Activated naive CD8-positive, alpha-beta T cell (primary cell): ENCODE data around the gene SLC16A10.
A peak's percentile ranks its signal among the peaks of the same experiment; 100 is the strongest.
"Not testable (repeated sequence)": the region's sequence is repeated elsewhere in the genome, so short reads cannot be mapped to it uniquely, and the experiment has no call there.

Source experiments
- H3K27ac Mint-ChIP-seq: one replicate; pipeline ENCODE4 v1.8.0; 2021; ENCODE audit warnings: mixed read lengths
- H3K27me3 Mint-ChIP-seq: one replicate; pipeline ENCODE4 v1.8.0; 2021; ENCODE audit warnings: mixed read lengths
- H3K36me3 Mint-ChIP-seq: one replicate; pipeline ENCODE4 v1.8.0; 2021; ENCODE audit warnings: mixed read lengths
- H3K4me1 Mint-ChIP-seq: one replicate; pipeline ENCODE4 v1.8.0; 2021; ENCODE audit warnings: low read depth, mixed read lengths
- H3K4me3 Mint-ChIP-seq: one replicate; pipeline ENCODE4 v1.8.0; 2021; ENCODE audit warnings: mild to moderate bottlenecking, mixed read lengths
- H3K9me3 Mint-ChIP-seq: one replicate; pipeline ENCODE4 v1.8.0; 2021; ENCODE audit warnings: low read depth, mixed read lengths

The SLC16A10 gene

DNA sequence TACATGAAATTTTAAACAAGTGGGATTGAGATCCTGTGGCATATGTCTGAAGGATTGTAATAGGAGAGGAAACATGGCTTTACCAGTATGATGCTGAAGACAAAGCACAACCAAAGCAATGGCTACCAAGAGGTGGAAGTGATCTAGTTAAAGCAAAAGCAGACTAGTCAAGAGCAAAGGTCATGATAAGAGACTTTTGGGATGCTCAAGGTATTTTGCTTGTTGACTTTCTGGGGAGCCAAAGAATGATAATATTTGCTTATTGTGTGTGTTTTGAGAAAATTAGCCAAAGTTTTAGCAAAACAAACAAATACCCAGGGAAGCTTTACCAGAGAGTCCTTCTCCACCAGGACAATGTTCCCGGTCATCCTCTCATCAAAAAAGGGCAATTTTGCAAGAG lies 20.3 kb downstream of the SLC16A10 start:
- H3K27ac Mint-ChIP-seq: no peak overlapping the region

DNA sequence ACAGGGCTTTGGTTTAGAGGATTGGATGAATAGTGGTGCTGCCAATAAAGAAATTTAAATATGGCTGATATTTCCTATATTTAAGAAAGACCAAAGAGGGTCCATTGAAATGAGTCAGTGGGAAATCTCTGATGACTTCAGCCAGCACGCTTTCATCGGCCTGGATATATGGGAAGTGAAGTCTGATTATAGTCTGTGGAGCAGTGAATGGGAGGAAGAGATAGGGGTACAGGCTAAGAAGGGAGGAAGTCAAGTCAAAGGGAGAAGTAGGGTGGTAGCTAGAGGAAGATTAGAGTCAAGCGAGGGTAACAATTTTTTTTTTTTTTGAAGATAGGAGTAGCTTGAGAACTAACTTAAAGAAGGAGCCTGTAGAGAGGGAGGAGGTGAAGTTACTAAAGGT lies 22.7 kb downstream of the SLC16A10 start:
- H3K36me3 Mint-ChIP-seq: peaks cover 19% of the 10 kb centered on the region
- peaks cover 4% of the 10 kb centered on the region for H3K9me3 Mint-ChIP-seq
- H3K4me1 Mint-ChIP-seq: peaks cover 40% of the 10 kb centered on the region
- no peak overlapping the region for H3K27ac Mint-ChIP-seq
- H3K27me3 Mint-ChIP-seq: no peaks in the 10 kb centered on the region
- no peak overlapping the region for H3K4me3 Mint-ChIP-seq

More for the DNA sequence above, 20.3 kb downstream of the SLC16A10 start:
- Mint-ChIP-seq H3K36me3 (peaks cover 28% of the 10 kb centered on the region), H3K9me3 (peaks cover 4% of the 10 kb centered on the region), H3K4me3 (no peak overlapping the region), H3K27me3 (no peaks in the 10 kb centered on the region), H3K4me1 (peaks cover 32% of the 10 kb centered on the region)

GRCh38 chr6:111113336-111114086 lies 26.2 kb downstream of the SLC16A10 start:
- peaks cover 10% of the 10 kb centered on the region for H3K9me3 Mint-ChIP-seq
- H3K27me3 Mint-ChIP-seq: no peaks in the 10 kb centered on the region
- peak overlapping the region; percentile 75 for H3K4me3 Mint-ChIP-seq
- H3K36me3 Mint-ChIP-seq: peaks cover 11% of the 10 kb centered on the region
- H3K27ac Mint-ChIP-seq: peak overlapping the region; percentile 95
- peaks cover 42% of the 10 kb centered on the region for H3K4me1 Mint-ChIP-seq

DNA sequence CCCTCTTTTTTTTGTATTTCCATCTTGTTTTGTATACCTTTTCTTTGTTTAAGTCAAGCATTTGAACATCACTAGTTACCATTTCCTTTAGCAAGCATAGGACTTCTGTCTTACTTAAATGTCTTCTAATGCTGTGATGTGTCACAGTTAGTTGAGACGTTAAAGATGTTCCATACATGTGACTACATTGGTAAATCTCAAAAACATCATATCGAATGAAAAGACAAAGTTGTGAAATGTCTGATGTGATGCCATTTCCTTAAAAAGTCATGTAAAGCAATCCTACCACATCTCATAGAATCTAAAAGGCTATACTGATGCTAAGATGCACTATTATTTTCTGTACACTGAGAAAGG lies 26.8 kb downstream of the SLC16A10 start:
- Mint-ChIP-seq H3K27me3 (no peaks in the 10 kb centered on the region), H3K4me1 (peaks cover 42% of the 10 kb centered on the region), H3K27ac (peak overlapping the region; percentile 95), H3K4me3 (peak overlapping the region; percentile 75), H3K9me3 (peaks cover 10% of the 10 kb centered on the region), H3K36me3 (peaks cover 14% of the 10 kb centered on the region)

GRCh38 chr6:111114482-111114881 lies 27.2 kb downstream of the SLC16A10 start:
- H3K4me3 Mint-ChIP-seq: no peak overlapping the region

DNA sequence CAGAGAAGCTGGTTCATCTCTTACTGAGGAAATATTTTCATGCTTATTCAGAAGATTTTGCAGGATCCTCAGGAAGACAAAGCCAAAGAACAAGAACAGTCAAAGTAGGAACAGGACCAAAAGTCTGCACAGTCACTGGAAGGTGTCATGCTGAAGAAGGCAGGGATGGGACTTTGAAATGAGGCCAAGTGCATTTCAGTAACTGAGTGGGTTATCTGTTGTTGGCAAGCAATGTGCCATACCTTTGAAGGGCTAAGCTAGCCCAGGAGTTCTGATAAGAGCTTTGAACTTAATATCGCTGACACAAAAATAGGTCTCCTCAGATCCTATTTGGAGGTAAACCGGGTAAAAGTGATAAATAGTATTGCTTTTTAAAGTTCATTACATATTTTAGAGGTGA lies 31.5 kb downstream of the SLC16A10 start:
- Mint-ChIP-seq H3K9me3 (peaks cover 6% of the 10 kb centered on the region), H3K27me3 (no peaks in the 10 kb centered on the region), H3K4me1 (peaks cover 34% of the 10 kb centered on the region), H3K27ac (no peak overlapping the region), H3K36me3 (peaks cover 7% of the 10 kb centered on the region), H3K4me3 (no peak overlapping the region)

More at GRCh38 chr6:111114482-111114881, 27.2 kb downstream of the SLC16A10 start:
- Mint-ChIP-seq H3K36me3 (peaks cover 14% of the 10 kb centered on the region), H3K27me3 (no peaks in the 10 kb centered on the region), H3K27ac (no peak overlapping the region), H3K4me1 (peaks cover 42% of the 10 kb centered on the region), H3K9me3 (peaks cover 10% of the 10 kb centered on the region)

DNA sequence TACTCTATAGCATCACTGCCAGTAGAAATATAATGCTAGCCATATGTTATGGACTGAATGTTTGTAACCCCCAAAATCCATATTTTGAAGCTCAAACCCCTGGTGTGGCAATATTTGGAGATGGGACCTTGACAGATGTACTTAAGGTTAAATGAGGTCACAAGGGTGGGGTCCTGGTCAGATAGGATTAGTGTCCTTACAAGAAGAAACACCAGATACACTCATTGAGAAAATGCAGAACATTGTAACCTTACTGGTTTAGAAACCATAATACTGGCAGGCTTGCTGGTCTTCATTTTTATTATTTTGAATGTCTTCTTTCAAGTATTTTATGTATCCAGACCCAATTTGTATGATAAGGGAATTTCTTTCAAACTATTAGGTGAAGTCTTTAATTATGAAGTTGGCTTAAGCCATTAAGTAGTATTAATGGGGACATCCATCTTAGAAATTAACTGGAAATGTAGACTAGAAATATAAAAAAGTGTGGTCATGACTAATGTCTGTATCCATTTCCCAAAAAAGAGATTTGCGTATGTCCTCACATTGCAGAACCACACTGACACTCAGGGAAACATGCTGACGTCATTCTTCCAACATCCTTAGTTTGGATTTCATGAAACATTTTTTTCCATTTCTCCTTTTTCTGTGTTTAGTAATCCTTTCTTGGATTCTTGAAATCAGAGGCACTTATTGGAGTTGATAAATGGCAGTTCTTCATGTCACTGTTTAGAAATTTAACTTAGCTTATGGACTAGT lies 32.4 kb downstream of the SLC16A10 start:
- Mint-ChIP-seq H3K27me3 (no peaks in the 10 kb centered on the region), H3K9me3 (peaks cover 6% of the 10 kb centered on the region), H3K4me3 (no peak overlapping the region), H3K36me3 (peaks cover 7% of the 10 kb centered on the region), H3K27ac (no peak overlapping the region), H3K4me1 (peaks cover 33% of the 10 kb centered on the region)

DNA sequence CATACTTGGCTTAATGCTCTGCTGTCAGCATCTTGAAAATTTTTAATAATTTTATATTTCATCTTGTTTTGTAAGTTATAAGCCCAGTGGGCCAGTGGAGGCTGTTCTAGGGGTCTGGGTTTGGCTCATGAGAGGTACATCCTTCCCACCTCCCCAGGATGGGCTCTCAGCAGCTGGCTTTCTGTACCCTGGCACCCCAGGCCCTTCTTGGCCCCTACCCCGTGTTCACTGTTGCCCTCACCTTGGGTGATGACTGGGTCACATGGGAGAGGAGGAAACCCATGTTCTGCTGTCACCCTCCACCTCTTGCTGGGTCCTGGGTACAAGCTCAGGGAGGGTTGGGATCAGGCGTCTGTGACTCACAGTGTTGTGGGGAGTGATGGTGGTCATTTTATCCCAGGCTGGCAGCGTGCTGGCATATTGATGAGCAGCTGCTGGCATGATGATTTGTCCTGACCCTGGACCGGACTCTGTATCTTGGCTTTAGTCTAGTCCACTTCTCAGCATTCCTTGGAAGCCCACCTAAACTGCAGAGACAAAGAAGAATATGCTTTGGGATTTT lies 34.6 kb downstream of the SLC16A10 start:
- H3K27ac Mint-ChIP-seq: peak overlapping the region; percentile 56
- no peaks in the 10 kb centered on the region for H3K9me3 Mint-ChIP-seq
- no peak overlapping the region for H3K4me3 Mint-ChIP-seq
- peaks cover 2% of the 10 kb centered on the region for H3K36me3 Mint-ChIP-seq
- peaks cover 24% of the 10 kb centered on the region for H3K4me1 Mint-ChIP-seq
- H3K27me3 Mint-ChIP-seq: no peaks in the 10 kb centered on the region

DNA sequence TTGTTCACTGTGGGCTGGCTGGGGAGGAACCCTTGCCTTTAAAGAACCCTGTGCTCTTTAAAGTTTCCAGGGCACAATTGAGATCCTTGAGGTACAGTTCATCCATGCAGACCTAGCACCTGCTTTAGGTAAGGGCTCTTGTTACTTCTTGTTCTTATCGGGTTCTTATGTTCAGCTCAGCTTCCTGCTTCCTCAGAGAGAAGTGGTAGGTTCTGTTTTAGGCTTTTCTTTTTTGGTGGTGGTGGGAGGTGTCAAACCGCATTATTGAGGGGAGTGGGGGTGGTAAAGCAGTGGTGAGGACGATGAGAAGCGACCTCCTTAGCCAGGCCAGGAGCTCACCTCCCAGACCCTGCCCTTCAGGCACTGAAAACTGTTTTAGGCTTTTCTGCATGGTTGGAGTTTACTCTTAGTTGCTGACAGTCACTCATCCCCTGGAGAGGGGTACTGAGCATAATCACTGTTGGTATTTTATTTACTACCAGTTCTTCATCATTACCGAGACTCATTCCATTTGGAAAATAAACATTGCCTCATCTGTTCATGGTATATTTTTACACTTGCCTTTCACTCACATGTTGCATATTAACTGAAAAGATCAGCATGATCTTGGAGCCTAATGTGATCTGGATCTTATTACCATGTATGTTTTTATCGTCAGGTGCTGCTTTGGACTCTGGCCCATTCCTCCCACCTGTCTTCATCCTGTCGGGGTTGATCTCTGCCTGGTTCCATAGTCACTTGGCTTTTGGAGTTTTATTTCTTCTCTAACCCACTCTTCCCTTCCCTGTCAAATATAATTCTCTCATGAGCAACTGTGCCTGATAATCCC lies 35.4 kb downstream of the SLC16A10 start:
- Mint-ChIP-seq H3K27me3 (no peaks in the 10 kb centered on the region), H3K4me1 (peaks cover 24% of the 10 kb centered on the region), H3K27ac (peak overlapping the region; percentile 56)

GRCh38 chr6:111124406-111124805 lies 37.1 kb downstream of the SLC16A10 start:
- Mint-ChIP-seq H3K9me3 (no peaks in the 10 kb centered on the region), H3K4me1 (peaks cover 25% of the 10 kb centered on the region), H3K27me3 (no peaks in the 10 kb centered on the region), H3K4me3 (no peak overlapping the region), H3K36me3 (peaks cover 7% of the 10 kb centered on the region), H3K27ac (no peak overlapping the region)

More for the DNA sequence above, 35.4 kb downstream of the SLC16A10 start:
- Mint-ChIP-seq H3K36me3 (peaks cover 6% of the 10 kb centered on the region), H3K4me3 (peak overlapping the region; percentile 8), H3K9me3 (no peaks in the 10 kb centered on the region)

GRCh38 chr6:111129013-111129412 lies 41.7 kb downstream of the SLC16A10 start:
- Mint-ChIP-seq H3K27me3 (no peaks in the 10 kb centered on the region), H3K36me3 (peaks cover 15% of the 10 kb centered on the region), H3K27ac (no peak overlapping the region), H3K9me3 (no peaks in the 10 kb centered on the region), H3K4me1 (peaks cover 7% of the 10 kb centered on the region), H3K4me3 (no peak overlapping the region)

DNA sequence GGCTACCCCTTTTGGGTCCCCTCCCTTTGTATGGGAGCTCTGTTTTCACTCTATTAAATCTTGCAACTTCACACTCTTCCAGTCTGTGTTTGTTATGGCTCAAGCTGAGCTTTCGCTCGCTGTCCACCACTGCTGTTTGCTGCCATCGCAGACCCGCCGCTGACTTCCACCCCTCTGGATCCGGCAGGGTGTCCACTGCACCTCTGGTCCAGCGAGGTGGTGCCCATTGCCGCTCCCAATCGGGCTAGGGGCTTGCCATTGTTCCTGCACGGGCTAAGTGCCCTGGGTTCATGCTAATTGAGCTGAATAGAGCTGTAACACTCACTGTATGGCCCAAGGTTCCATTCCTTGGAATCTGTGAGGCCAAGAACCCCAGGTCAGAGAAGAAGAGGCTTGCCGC lies 43.7 kb downstream of the SLC16A10 start:
- H3K4me1 Mint-ChIP-seq, H3K4me3 Mint-ChIP-seq, H3K27me3 Mint-ChIP-seq, H3K27ac Mint-ChIP-seq, H3K9me3 Mint-ChIP-seq: not testable (repeated sequence)
- H3K36me3 Mint-ChIP-seq: peaks cover 17% of the 10 kb centered on the region

DNA sequence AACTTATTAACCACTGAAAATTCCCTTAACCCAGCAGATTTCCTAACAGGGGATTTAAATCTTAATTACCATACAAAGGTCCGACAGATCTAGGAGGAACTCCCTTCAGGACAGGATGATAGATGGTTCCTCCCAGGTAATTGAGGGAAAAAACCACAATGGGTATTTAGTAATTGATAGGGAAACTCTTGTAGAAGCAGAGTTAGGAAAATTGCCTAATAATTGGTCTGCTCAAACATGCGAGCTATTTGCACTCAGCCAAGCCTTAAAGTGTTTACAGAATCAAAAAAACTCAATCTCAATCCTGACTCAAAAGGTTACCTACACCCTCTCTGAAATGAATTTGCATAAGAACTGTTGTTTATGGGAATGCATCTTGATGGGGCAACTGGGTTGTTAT lies 45.4 kb downstream of the SLC16A10 start:
- not testable (repeated sequence) for H3K4me3 Mint-ChIP-seq, H3K4me1 Mint-ChIP-seq, H3K27me3 Mint-ChIP-seq, H3K27ac Mint-ChIP-seq, H3K9me3 Mint-ChIP-seq
- peaks cover 19% of the 10 kb centered on the region for H3K36me3 Mint-ChIP-seq

GRCh38 chr6:111134236-111134869 lies 47.0 kb downstream of the SLC16A10 start:
- H3K27ac Mint-ChIP-seq, H3K4me3 Mint-ChIP-seq, H3K9me3 Mint-ChIP-seq, H3K4me1 Mint-ChIP-seq, H3K27me3 Mint-ChIP-seq: not testable (repeated sequence)
- H3K36me3 Mint-ChIP-seq: peaks cover 16% of the 10 kb centered on the region
